Transverse colon (tissue), 4 donors: Measurements from ENCODE around the gene RNF114. TPM values are rescaled to one million over a fixed set of nuclear protein-coding genes. Genes with fewer than 3 reads are reported as not detected.

Experiments used
- DNase-seq: peaks from one replicate; pipeline ENCODE4 v3.0.0-alpha.2; 2019
- H3K27ac ChIP-seq, 4 donors: fragments of 200-600 bp; sonication (generic); 2 replicates each; pipeline ENCODE4 v1.5.1; 2016 to 2018; ENCODE audit warnings: inconsistent platforms in 4 of 4
- H3K27me3 ChIP-seq: fragments of 200-600 bp; sonication (generic); 2 replicates; pipeline ENCODE4 v1.5.1; 2017; ENCODE audit warnings: inconsistent platforms
- H3K36me3 ChIP-seq, 4 donors: fragments of 200-600 bp; sonication (generic); 2 replicates each; pipeline ENCODE4 v1.5.1; 2017 to 2019; ENCODE audit warnings: inconsistent platforms in 4 of 4
- H3K4me1 ChIP-seq, 4 donors: fragments of 200-600 bp; sonication (generic); 2 replicates each; pipeline ENCODE4 v1.5.1; 2017 to 2020; ENCODE audit warnings: inconsistent platforms in 4 of 4
- H3K4me3 ChIP-seq, 4 donors: fragments of 200-600 bp; sonication (generic); 1 replicate in 1 of 4; 2 replicates in 3 of 4; pipeline versions ENCODE4 v1.5.1 to v1.6.1; 2017 to 2019; ENCODE audit warnings: inconsistent platforms in 4 of 4
- H3K9me3 ChIP-seq, 2 donors: fragments of 200-600 bp; sonication (generic); 2 replicates each; pipeline ENCODE4 v1.5.1; 2017 to 2019; ENCODE audit warnings: inconsistent platforms in 2 of 2
- EP300 ChIP-seq: sonication (generic); formaldehyde crosslinking; IDR thresholded peaks from one replicate; pipeline ENCODE4 v1.6.1; 2017; ENCODE audit warnings: antibody characterized with exemption, low read depth
- POLR2A ChIP-seq: fragments of 450-650 bp; IDR thresholded peaks from one replicate; pipeline ENCODE4 v1.6.1; 2016; ENCODE audit warnings: antibody characterized with exemption, mild to moderate bottlenecking, moderate library complexity
- POLR2AphosphoS5 ChIP-seq, 3 donors: sonication (generic); formaldehyde crosslinking; IDR thresholded peaks; one replicate each; pipeline ENCODE4 v1.6.1; 2016; ENCODE audit warnings: antibody characterized with exemption in 3 of 3
- WGBS, 2 donors: methylation state at CpG; one replicate each; pipeline ENCODE4 v1.1.5; 2018; ENCODE audit warnings: low coverage in 1 of 2; 5-methylcytosine and 5-hydroxymethylcytosine counted together
- in situ Hi-C, 4 donors: fragments of 200-750 bp; cut with MboI; loops; one replicate each; pipeline versions ENCODE4 v1.15.0 to v1.15.1; 2017; ENCODE audit warnings: low sequenced_read_pairs in 3 of 4, low pct_ligation_motif_present in 1 of 4, low pct_unique_long_range_greater_than_20kb in 1 of 4
- intact Hi-C: fragments of 100-400 bp; cut with DNase I; formaldehyde crosslinking; loops from one replicate; pipeline ENCODE4 v1.15.1; 2023; ENCODE audit warnings: low total_unique reads
- total RNA-seq, 4 donors: library from RNA; depleted of rRNA; stranded (reverse); fragments of >200 nt; gene quantifications; one replicate each; pipeline ENCODE4 v1.1.0, GENCODE V29; 2016
- TF ChIP-seq, protein P1 (sequence below), 5 experiments: fragments of 200-600 bp in 3 of 5; fragments of 450-650 bp in 2 of 5; sonication (generic) in 3 of 5; IDR thresholded peaks; 1 replicate in 2 of 5; 2 replicates in 3 of 5; pipeline ENCODE4 v1.5.1; 2016 to 2017; ENCODE audit warnings: antibody characterized with exemption in 5 of 5, inconsistent platforms in 3 of 5, mild to moderate bottlenecking in 2 of 5, moderate library complexity in 1 of 5

RNF114 gene
- total RNA-seq, 4 donors from 2014 or later, result 108 to 271 (median 217) TPM

DNA sequence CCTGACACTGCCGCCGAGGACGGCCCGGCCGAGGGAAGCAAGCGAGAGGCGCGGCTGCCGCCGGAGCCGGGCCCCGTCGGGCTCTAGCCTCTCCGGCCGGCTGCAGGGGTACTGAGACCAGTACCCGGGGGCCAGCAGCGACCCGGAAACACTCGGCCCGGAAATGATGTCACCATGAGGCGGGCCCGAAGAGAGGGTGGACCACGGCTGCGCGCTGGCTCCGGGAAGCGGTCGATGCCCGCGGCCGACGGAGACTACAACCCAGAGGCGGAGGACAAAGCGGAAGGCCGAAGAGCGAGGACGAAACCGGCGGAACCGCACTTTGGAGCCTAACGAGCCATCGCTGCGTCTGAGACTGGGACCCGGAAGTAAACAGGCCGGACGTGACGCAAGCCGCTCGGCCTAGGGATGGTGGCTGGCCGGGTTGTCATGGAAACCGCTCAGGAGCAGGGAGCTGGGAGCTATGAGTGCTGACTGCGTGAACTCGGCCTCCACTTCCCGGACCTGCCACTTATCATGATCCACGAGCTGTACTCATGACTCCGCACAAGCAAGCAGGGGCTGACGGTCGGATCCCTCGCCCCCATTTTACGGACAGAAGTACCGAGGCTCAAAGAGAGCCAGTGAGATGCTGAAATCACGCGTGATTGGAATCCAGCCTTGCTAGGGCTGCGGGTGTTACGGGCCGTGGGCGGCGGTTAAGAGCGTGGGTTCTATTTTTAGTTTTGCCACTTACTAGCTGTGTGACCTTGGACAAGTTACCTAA, 20.6 kb upstream of the RNF114 start, which contains the start of gene SPATA2:
Gene SPATA2 (minus strand): TSS at position 150 of the 766 bp plus-strand sequence. CDS start 7,039 bp downstream, outside the sequence.
- intact Hi-C loops, result no loop called here
- Histone ChIP-seq H3K4me1 (peaks cover 19 to 57% (median 42%) of the 10 kb centered on the region in 4 donors), H3K4me3 (peak within 1 kb of the TSS; percentile 86 to 98 (median 95)), H3K27me3 (no peaks in the 10 kb centered on the region), H3K27ac (peak within 1 kb of the TSS; percentile 96 to 99 (median 97)), H3K36me3 (no peaks in the 10 kb centered on the region), H3K9me3 (no peaks in the 10 kb centered on the region)
- TF ChIP-seq, protein P1, sequence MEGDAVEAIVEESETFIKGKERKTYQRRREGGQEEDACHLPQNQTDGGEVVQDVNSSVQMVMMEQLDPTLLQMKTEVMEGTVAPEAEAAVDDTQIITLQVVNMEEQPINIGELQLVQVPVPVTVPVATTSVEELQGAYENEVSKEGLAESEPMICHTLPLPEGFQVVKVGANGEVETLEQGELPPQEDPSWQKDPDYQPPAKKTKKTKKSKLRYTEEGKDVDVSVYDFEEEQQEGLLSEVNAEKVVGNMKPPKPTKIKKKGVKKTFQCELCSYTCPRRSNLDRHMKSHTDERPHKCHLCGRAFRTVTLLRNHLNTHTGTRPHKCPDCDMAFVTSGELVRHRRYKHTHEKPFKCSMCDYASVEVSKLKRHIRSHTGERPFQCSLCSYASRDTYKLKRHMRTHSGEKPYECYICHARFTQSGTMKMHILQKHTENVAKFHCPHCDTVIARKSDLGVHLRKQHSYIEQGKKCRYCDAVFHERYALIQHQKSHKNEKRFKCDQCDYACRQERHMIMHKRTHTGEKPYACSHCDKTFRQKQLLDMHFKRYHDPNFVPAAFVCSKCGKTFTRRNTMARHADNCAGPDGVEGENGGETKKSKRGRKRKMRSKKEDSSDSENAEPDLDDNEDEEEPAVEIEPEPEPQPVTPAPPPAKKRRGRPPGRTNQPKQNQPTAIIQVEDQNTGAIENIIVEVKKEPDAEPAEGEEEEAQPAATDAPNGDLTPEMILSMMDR (IDR thresholded peaks at IDR 0.05), result no peak
- TF ChIP-seq EP300, result no peak
- peak; percentile 78 to 86 (median 82) for TF ChIP-seq POLR2AphosphoS5 (IDR thresholded peaks at IDR 0.05)
- peak; percentile 83 for TF ChIP-seq POLR2A
- DNase-seq, result peak; percentile 97
- WGBS, 2 donors, result 0% methylated on average over 45 of the region's 69 CpGs; no CpG with 5 or more reads in 1 of the 2 donors
- in situ Hi-C loops, result no loop called here

DNA sequence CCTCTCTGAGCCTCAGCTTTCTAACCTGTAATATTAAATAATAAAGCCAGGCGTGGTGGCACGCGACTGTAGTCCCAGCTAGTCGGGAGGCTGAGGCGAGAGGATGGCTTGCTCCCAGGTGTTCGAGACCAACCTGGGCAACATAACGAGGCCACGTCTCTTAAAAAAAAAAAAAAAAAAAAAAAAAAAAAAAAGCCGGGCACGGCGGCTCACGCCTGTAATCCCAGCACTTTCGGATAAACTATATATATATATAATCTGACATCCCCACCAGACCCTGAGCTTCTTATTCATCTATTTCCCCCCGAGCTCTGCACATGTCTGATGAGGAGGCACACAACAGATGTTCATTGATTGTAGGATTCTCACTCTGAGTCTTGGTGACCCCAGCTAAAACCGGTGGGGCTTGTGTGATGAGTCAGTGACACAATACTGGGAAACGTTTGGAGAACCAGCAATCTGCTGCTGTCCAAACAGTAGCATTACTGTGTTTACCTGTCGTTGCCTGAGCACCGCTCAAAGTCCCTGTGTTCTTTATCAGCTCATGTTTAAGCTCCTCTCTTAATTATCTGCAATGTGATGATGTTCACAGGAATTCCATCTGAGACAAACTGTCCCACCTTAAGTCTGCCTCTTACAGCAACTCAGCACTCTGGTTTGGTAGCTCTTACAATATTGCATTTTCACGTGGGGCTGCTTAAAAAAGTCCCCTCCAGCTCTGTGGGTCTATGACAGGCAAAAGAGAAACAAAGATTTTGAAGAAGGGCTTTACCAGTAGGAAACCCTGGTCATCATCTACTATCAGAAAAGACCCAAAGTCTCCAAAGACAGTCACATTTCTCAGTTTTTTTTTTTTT, 19.8 kb upstream of the RNF114 start:
- no peaks in the 10 kb centered on the region for H3K27me3 ChIP-seq
- no peaks in the 10 kb centered on the region for H3K9me3 ChIP-seq
- intact Hi-C loops (no loop called here), in situ Hi-C loops (no loop called here)
- peaks cover 19 to 49% (median 37%) of the 10 kb centered on the region in 4 donors for H3K4me1 ChIP-seq
- peak overlapping the region; percentile 96 to 99 (median 97) for H3K27ac ChIP-seq
- H3K36me3 ChIP-seq, result no peaks in the 10 kb centered on the region
- H3K4me3 ChIP-seq, result peak overlapping the region; percentile 86 to 98 (median 95)
- DNase-seq, result peak; percentile 77
- TF ChIP-seq, protein P1 (IDR thresholded peaks at IDR 0.05), result no peak
- TF ChIP-seq EP300, result peak; percentile 48
- peak in 2 of 3 donors; percentile 51 to 52 for TF ChIP-seq POLR2AphosphoS5 (IDR thresholded peaks at IDR 0.05)
- WGBS, 2 donors, result 18 to 36% methylated on average over 4 to 19 of the region's 19 CpGs

DNA sequence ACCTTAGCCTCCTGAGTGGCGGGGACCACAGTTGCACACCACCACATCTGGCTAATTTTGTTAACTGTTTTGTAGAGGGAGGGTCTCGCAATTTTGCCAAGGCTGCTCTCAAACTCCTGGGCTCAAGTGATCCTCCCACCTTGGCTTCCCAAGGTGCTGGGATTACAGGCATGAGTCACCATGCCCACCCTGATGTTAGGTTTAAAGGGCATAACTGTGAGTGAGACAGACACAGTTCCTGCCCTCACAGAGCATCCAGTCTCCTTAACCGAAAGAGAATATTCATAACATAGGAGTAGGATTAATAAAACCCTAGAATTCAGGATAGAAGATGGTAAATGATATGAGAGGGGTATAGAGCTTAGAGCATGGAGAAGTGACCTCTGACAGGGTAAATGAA, 17.8 kb upstream of the RNF114 start:
- Histone ChIP-seq H3K27me3 (no peaks in the 10 kb centered on the region), H3K36me3 (no peaks in the 10 kb centered on the region), H3K27ac (no peak overlapping the region), H3K9me3 (no peaks in the 10 kb centered on the region), H3K4me3 (no peak overlapping the region), H3K4me1 (peaks cover 12 to 32% (median 26%) of the 10 kb centered on the region in 4 donors)
- WGBS, 2 donors, result 85 to 100% methylated on average over 2 to 3 of the region's 3 CpGs
- intact Hi-C loops, result no loop called here
- TF ChIP-seq, protein P1 (IDR thresholded peaks at IDR 0.05), result no peak
- TF ChIP-seq EP300 (no peak), POLR2AphosphoS5 (IDR thresholded peaks at IDR 0.05) (no peak)
- no peak for DNase-seq
- in situ Hi-C loops, result no loop called here

DNA sequence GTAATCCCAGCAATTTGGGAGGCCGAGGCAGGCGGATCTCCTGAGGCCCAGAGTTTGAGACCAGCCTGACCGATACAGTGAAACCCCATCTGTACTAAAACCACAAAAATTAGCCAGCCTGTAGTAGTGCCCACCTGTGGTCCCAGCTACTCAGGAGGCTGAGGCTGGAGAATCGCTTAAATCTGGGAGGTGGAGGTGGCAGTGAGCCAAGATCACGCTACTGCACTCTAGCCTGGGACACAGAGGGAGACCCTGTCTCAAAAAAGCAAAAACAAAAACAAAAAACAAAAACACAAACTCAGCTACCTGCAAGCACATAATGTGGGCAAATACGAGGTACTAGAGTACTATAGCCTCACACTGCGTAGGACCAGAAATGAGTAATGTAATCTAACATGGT, 17.2 kb upstream of the RNF114 start:
- no peak for TF ChIP-seq POLR2AphosphoS5 (IDR thresholded peaks at IDR 0.05)
- TF ChIP-seq, protein P1 (IDR thresholded peaks at IDR 0.05), result no peak
- no peak for TF ChIP-seq EP300
- no peak for TF ChIP-seq POLR2A
- Histone ChIP-seq H3K4me1 (peaks cover 7 to 27% (median 22%) of the 10 kb centered on the region in 4 donors), H3K9me3 (no peaks in the 10 kb centered on the region), H3K27me3 (no peaks in the 10 kb centered on the region), H3K27ac (no peak overlapping the region), H3K36me3 (no peaks in the 10 kb centered on the region), H3K4me3 (no peak overlapping the region)
- 70% methylated on average over 5 to 7 of the region's 7 CpGs for WGBS, 2 donors
- no peak for DNase-seq
- in situ Hi-C loops (no loop called here), intact Hi-C loops (no loop called here)
